DOHH2 (cell line): ENCODE data around the gene ICE2.

Experiments used
- EZH2phosphoT487 ChIP-seq: fragments of 200-600 bp; sonication (generic); IDR thresholded peaks from 2 replicates; pipeline ENCODE4 v1.6.1; 2017; ENCODE audit warnings: borderline replicate concordance, mild to moderate bottlenecking, antibody characterized with exemption, low read length, moderate library complexity, mixed read lengths
- TF ChIP-seq, protein P1 (sequence below): fragments of 200-600 bp; sonication (generic); IDR thresholded peaks from one replicate; pipeline ENCODE4 v1.5.1; 2014; ENCODE audit warnings: antibody characterized with exemption, mild to moderate bottlenecking, low read depth, low read length; ENCODE audit not compliant: poor library complexity, severe bottlenecking

DNA sequence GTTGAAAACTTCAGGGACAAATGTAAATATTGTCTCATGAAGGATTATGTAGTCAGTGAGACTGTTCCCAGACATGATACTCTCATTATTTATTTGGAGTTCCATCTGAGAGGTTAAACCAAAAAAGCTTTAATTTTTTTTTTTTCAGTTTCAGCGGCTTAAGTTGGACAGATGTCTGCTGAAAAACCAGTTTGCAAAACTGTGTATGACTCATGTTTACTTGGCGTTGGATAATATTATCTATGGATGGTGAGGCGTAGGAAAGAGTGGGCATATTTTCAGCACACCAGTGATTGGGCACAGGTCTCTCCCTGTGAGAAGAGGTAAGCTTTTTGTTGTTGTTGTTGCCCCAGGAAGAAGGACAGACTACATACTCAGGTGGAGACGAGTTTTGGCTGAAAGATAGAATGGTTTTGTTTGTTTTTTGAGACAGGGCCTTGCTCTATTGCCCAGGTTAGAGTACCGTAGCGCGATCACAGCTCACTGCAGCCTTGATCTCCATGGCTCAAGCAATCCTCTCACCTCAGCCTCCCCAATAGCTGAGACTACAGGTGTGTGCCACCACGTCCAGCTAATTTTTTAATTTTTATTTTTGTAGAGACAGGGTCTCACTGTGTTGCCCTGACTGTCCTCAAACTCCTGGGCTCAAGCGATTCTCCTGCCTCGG, 64.8 kb downstream of the ICE2 start:
- TF ChIP-seq, protein P1, sequence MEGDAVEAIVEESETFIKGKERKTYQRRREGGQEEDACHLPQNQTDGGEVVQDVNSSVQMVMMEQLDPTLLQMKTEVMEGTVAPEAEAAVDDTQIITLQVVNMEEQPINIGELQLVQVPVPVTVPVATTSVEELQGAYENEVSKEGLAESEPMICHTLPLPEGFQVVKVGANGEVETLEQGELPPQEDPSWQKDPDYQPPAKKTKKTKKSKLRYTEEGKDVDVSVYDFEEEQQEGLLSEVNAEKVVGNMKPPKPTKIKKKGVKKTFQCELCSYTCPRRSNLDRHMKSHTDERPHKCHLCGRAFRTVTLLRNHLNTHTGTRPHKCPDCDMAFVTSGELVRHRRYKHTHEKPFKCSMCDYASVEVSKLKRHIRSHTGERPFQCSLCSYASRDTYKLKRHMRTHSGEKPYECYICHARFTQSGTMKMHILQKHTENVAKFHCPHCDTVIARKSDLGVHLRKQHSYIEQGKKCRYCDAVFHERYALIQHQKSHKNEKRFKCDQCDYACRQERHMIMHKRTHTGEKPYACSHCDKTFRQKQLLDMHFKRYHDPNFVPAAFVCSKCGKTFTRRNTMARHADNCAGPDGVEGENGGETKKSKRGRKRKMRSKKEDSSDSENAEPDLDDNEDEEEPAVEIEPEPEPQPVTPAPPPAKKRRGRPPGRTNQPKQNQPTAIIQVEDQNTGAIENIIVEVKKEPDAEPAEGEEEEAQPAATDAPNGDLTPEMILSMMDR = no peak
- no peak for TF ChIP-seq EZH2phosphoT487
